IMR-90 (cell line): ENCODE data around the gene NME7. TPM values are rescaled to one million over a fixed set of nuclear protein-coding genes. Genes with fewer than 3 reads are reported as not detected.

Source experiments
- ATAC-seq: fragments of 200-7000 bp; cut with Tn5 transposase; 2 replicates; pipeline ENCODE4 v1.9.1; 2020; ENCODE audit warnings: low read depth, mild to moderate bottlenecking, moderate library complexity
- BruUV-seq: library from RNA; stranded (reverse); fragments of 400-500 nt; replicated peaks from 2 replicates; lab custom pipeline; 2021; lab: Mats Ljungman, UMichigan
- CTCF ChIA-PET: fragments of 300-600 bp; formaldehyde crosslinking; extraction: SDS; loops from one replicate; lab custom pipeline; 2021; ENCODE audit warnings: antibody characterized with exemption; lab: Yijun Ruan, JAX
- POLR2A ChIA-PET: fragments of 300-600 bp; sonication (Branson Sonifier 250); formaldehyde crosslinking; loops from one replicate; lab custom pipeline; 2022; ENCODE audit warnings: antibody characterized with exemption; ENCODE audit not compliant: unreplicated experiment; lab: Charles Lee
- DNase-seq: peaks from one replicate; pipeline ENCODE4 v3.0.0; 2013
- H2AFZ ChIP-seq: replicated peaks from 2 replicates; pipeline ENCODE3; 2013; ENCODE audit warnings: low read length, mild to moderate bottlenecking; ENCODE audit not compliant: poor library complexity
- H2AK5ac ChIP-seq: 2 replicates; pipeline ENCODE4 v1.6.1; 2013; ENCODE audit warnings: low read depth, low read length, inconsistent platforms
- H2AK9ac ChIP-seq: replicated peaks from 2 replicates; pipeline ENCODE3; 2013; ENCODE audit warnings: mild to moderate bottlenecking, low read depth, low read length, moderate library complexity; ENCODE audit not compliant: poor library complexity
- H2BK120ac ChIP-seq: 2 replicates; pipeline ENCODE4 v1.6.1; 2013; ENCODE audit warnings: low read depth, low read length, inconsistent platforms
- H2BK15ac ChIP-seq: 3 replicates; pipeline ENCODE4 v1.6.1; 2013; ENCODE audit warnings: low read depth, low read length, inconsistent platforms
- H2BK20ac ChIP-seq: 2 replicates; pipeline ENCODE4 v1.6.1; 2013; ENCODE audit warnings: low read depth, mild to moderate bottlenecking, inconsistent platforms, low read length, moderate library complexity
- H2BK5ac ChIP-seq: 2 replicates; pipeline ENCODE4 v1.6.1; 2013; ENCODE audit warnings: mild to moderate bottlenecking, low read depth, low read length, inconsistent platforms; ENCODE audit not compliant: poor library complexity, severe bottlenecking
- H3K14ac ChIP-seq: replicated peaks from 2 replicates; pipeline ENCODE4 v1.6.1; 2013; ENCODE audit warnings: low read depth, low read length, inconsistent platforms
- H3K18ac ChIP-seq: 2 replicates; pipeline ENCODE4 v1.6.1; 2013; ENCODE audit warnings: low read depth, low read length, control low read depth
- H3K23ac ChIP-seq: 2 replicates; pipeline ENCODE4 v1.6.1; 2013; ENCODE audit warnings: low read depth, low read length, inconsistent platforms
- H3K27ac ChIP-seq: 2 replicates; pipeline ENCODE4 v1.5.1; 2013; ENCODE audit warnings: mild to moderate bottlenecking, control low read depth, low read length; ENCODE audit not compliant: insufficient read depth
- H3K27me3 ChIP-seq: 2 replicates; pipeline ENCODE4 v1.6.1; 2013; ENCODE audit warnings: low read length; ENCODE audit not compliant: control insufficient read depth, insufficient read depth
- H3K36me3 ChIP-seq: 2 replicates; pipeline ENCODE4 v1.6.1; 2013; ENCODE audit warnings: low read length, mixed read lengths; ENCODE audit not compliant: control insufficient read depth, insufficient read depth
- H3K4ac ChIP-seq: 2 replicates; pipeline ENCODE4 v1.6.1; 2013; ENCODE audit warnings: low read depth, low read length, inconsistent platforms
- H3K4me1 ChIP-seq: 2 replicates; pipeline ENCODE4 v1.6.1; 2013; ENCODE audit warnings: low read length, mixed read lengths; ENCODE audit not compliant: control insufficient read depth, insufficient read depth
- H3K4me2 ChIP-seq: 2 replicates; pipeline ENCODE4 v1.6.1; 2013; ENCODE audit warnings: low read depth, mild to moderate bottlenecking, control low read depth, low read length, moderate library complexity
- H3K4me3 ChIP-seq: 2 replicates; pipeline ENCODE4 v1.5.1; 2013; ENCODE audit warnings: low read depth, mild to moderate bottlenecking, control low read depth, low read length, moderate library complexity; ENCODE audit not compliant: insufficient read depth
- H3K56ac ChIP-seq: 2 replicates; pipeline ENCODE4 v1.6.1; 2013; ENCODE audit warnings: low read length, inconsistent platforms; ENCODE audit not compliant: insufficient read depth; ENCODE audit errors: extremely low read depth
- H3K79me1 ChIP-seq, 2 experiments: 2 replicates each; pipeline ENCODE4 v1.6.1; 2013; ENCODE audit warnings: low read length in 2 of 2, inconsistent platforms in 1 of 2, low read depth in 1 of 2
- H3K9ac ChIP-seq: 2 replicates; pipeline ENCODE4 v1.6.1; 2013; ENCODE audit warnings: low read depth, low read length, control low read depth
- H3K9me1 ChIP-seq: 2 replicates; pipeline ENCODE4 v1.6.1; 2013; ENCODE audit warnings: low read length, inconsistent platforms; ENCODE audit not compliant: insufficient read depth
- H3K9me3 ChIP-seq: 2 replicates; pipeline ENCODE4 v1.6.1; 2013; ENCODE audit warnings: low read length; ENCODE audit not compliant: control insufficient read depth, insufficient read depth
- H4K20me1 ChIP-seq: 2 replicates; pipeline ENCODE4 v1.6.1; 2013; ENCODE audit warnings: low read length, inconsistent platforms; ENCODE audit not compliant: insufficient read depth
- H4K5ac ChIP-seq: 2 replicates; pipeline ENCODE4 v1.6.1; 2013; ENCODE audit warnings: mild to moderate bottlenecking, low read depth, low read length, control low read depth
- H4K8ac ChIP-seq, 2 experiments: 2 replicates each; pipeline ENCODE4 v1.6.1; 2013; ENCODE audit warnings: low read depth in 2 of 2, low read length in 2 of 2, control low read depth in 1 of 2, inconsistent platforms in 1 of 2
- H4K91ac ChIP-seq: 2 replicates; pipeline ENCODE4 v1.6.1; 2013; ENCODE audit warnings: low read depth, low read length, inconsistent platforms; ENCODE audit not compliant: insufficient read depth
- CHD1 ChIP-seq: IDR thresholded peaks from 2 replicates; pipeline ENCODE4 v1.6.1; 2012; ENCODE audit warnings: low read depth, low read length, improper control_type of control experiment
- MXI1 ChIP-seq: IDR thresholded peaks from 2 replicates; pipeline ENCODE4 v1.6.1; 2012; ENCODE audit warnings: low read depth, mild to moderate bottlenecking, low read length, moderate library complexity, borderline replicate concordance
- NFE2L2 ChIP-seq: fragments of 150-350 bp; IDR thresholded peaks from 2 replicates; pipeline ENCODE4 v1.6.1; 2016; ENCODE audit warnings: low read depth, mild to moderate bottlenecking, low read length
- POLR2A ChIP-seq: IDR thresholded peaks from 2 replicates; pipeline ENCODE4 v1.6.1; 2012; ENCODE audit warnings: mild to moderate bottlenecking, low read depth, low read length
- RAD21 ChIP-seq: IDR thresholded peaks from 2 replicates; pipeline ENCODE4 v1.6.1; 2012; ENCODE audit warnings: low read length, improper control_type of control experiment
- WGBS, 2 experiments: methylation state at CpG; one replicate each; pipeline versions ENCODE4 v1.1.5 to v1.1.7; 2013; ENCODE audit warnings: missing lambda C conversion rate in 2 of 2; ENCODE audit not compliant: insufficient read length in 1 of 2; ENCODE audit errors: extremely low coverage in 2 of 2; 5-methylcytosine and 5-hydroxymethylcytosine counted together
- dilution Hi-C: fragments of 300-500 bp; cut with HindIII; formaldehyde crosslinking; loops from one replicate; pipeline ENCODE4 v1.14.3; 2018; ENCODE audit warnings: low sequenced_read_pairs; ENCODE audit not compliant: unreplicated experiment
- in situ Hi-C: fragments of 300-500 bp; cut with MboI; formaldehyde crosslinking; loops from 3 replicates; pipeline ENCODE4 v1.14.3; 2019; ENCODE audit warnings: low sequenced_read_pairs, inconsistent platforms, mixed read lengths
- intact Hi-C: fragments of 100-400 bp; cut with micrococcal nuclease; formaldehyde crosslinking; loops from 2 replicates; pipeline ENCODE4 v1.10.0; 2022
- polyA plus RNA-seq, 3 experiments: library from polyadenylated mRNA; depleted of rRNA; stranded (reverse); fragments of >200 nt; gene quantifications; 2 replicates each; pipeline ENCODE4 v1.2.3, GENCODE V29; 2012; ENCODE audit warnings: low replicate concordance in 1 of 3
- total RNA-seq: library from RNA; depleted of rRNA; stranded (reverse); fragments of >200 nt; gene quantifications from 2 replicates; pipeline ENCODE4 v1.2.3, GENCODE V29; 2012
- TF ChIP-seq, protein P1 (sequence below): fragments of 150-350 bp; IDR thresholded peaks from 2 replicates; pipeline ENCODE4 v1.6.1; 2016; ENCODE audit warnings: low read depth, mild to moderate bottlenecking, low read length, moderate library complexity, borderline replicate concordance

Gene NME7
- total and polyA plus RNA-seq, 2 of the 4 experiments (the other 2 are of a cell fraction): 18.3 to 22.4 TPM

DNA sequence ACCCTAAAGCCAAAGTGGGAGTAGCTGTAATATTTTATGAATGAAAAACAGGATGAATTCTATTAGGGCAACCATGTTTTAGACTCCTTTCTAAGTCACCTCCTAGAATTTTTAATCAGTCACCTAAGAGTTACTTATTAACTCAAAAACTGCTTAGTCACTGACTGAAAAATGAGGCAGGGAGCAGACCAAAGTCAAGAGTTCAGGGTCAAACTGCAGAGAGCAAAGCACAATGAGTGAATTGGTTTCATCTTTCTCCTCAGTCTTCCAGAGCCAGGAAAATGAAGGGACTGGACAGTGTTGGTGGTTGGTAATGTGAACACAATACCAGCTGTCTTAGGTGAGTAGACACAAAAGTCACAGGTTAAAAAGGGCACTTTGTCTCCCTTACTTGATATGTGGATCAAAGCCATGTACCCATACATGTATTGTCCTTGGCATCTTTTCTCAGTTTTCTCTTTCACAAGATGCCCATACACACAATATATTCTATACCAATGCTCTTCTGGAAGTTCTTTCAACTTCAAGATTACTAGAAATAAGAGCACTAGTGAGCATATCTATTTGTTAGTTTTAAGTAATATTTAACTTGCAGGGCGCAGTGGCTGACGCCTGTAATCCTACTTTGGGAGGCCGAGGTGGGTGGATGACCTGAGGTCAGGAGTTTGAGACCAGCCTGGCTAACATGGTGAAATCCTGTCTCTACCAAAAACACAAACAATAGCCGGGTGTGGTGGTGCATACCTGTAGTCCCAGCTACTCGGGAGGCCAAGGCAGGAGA lies 218.9 kb downstream of the NME7 start:
- H3K9me3 ChIP-seq: no peaks in the 10 kb centered on the region
- no peaks in the 10 kb centered on the region for H3K36me3 ChIP-seq
- H3K18ac ChIP-seq: no peak overlapping the region
- H4K91ac ChIP-seq: no peak overlapping the region
- H3K9me1 ChIP-seq: no peaks in the 10 kb centered on the region
- intact Hi-C loops (no loop called here), dilution Hi-C loops (no loop called here), in situ Hi-C loops (no loop called here)
- CTCF ChIA-PET: no interaction called here
- no peak overlapping the region for H3K9ac ChIP-seq
- no peak overlapping the region for H2BK120ac ChIP-seq
- no peaks in the 10 kb centered on the region for H3K4me1 ChIP-seq
- H3K56ac ChIP-seq: no peak overlapping the region
- H4K5ac ChIP-seq: no peak overlapping the region
- ATAC-seq: no peak
- H2AK5ac ChIP-seq: no peak overlapping the region
- H3K23ac ChIP-seq: no peak overlapping the region
- H3K27me3 ChIP-seq: no peaks in the 10 kb centered on the region
- no peak overlapping the region for H2BK15ac ChIP-seq
- H3K79me1 ChIP-seq: no peaks in the 10 kb centered on the region
- no peak overlapping the region for H2AK9ac ChIP-seq
- no peak overlapping the region for H2AFZ ChIP-seq
- no peak overlapping the region for H3K4me3 ChIP-seq
- H3K14ac ChIP-seq: no peak overlapping the region
- TF ChIP-seq, protein P1, sequence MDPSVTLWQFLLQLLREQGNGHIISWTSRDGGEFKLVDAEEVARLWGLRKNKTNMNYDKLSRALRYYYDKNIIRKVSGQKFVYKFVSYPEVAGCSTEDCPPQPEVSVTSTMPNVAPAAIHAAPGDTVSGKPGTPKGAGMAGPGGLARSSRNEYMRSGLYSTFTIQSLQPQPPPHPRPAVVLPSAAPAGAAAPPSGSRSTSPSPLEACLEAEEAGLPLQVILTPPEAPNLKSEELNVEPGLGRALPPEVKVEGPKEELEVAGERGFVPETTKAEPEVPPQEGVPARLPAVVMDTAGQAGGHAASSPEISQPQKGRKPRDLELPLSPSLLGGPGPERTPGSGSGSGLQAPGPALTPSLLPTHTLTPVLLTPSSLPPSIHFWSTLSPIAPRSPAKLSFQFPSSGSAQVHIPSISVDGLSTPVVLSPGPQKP: no peak
- TF ChIP-seq POLR2A (no peak), NFE2L2 (peak; percentile 50; the same call in 1 of the 2 replicates), MXI1 (no peak), CHD1 (no peak), RAD21 (no peak)
- no peak overlapping the region for H3K27ac ChIP-seq
- DNase-seq: no peak
- WGBS, 2 experiments: no CpG with 5 or more reads among the region's 5 CpGs
- POLR2A ChIA-PET: no interaction called here
- H3K4ac ChIP-seq: no peak overlapping the region
- no TSS peak for BruUV-seq
- H3K4me2 ChIP-seq: no peak overlapping the region
- H4K20me1 ChIP-seq: no peaks in the 10 kb centered on the region
- no peak overlapping the region for H2BK20ac ChIP-seq
- no peak overlapping the region for H4K8ac ChIP-seq
- no peak overlapping the region for H2BK5ac ChIP-seq
